Naive thymus-derived CD4-positive, alpha-beta T cell (primary cell): ENCODE results near the gene ATRN. TPM values are rescaled to one million over a fixed set of nuclear protein-coding genes. Genes with fewer than 3 reads are reported as not detected.
"Not testable (repeated sequence)": the region's sequence is repeated elsewhere in the genome, so short reads cannot be mapped to it uniquely, and the experiment has no call there.

Experiments used
- ATAC-seq: fragments of 150-1000 bp; cut with Tn5 transposase; 2 replicates; pipeline ENCODE4 v1.10.0; 2021; ENCODE audit warnings: mild to moderate bottlenecking, moderate library complexity
- CTCF ChIA-PET: fragments of 350-600 bp; sonication (Branson Sonifier 250); formaldehyde crosslinking; loops from one replicate; lab custom pipeline; 2021; ENCODE audit warnings: antibody characterized with exemption; lab: Charles Lee
- POLR2A ChIA-PET: fragments of 350-600 bp; sonication (Branson Sonifier 250); formaldehyde crosslinking; loops from one replicate; lab custom pipeline; 2021; ENCODE audit warnings: antibody characterized with exemption, inconsistent platforms; lab: Charles Lee
- DNase-seq, 9 donors: peaks; one replicate each; pipeline versions ENCODE4 v3.0.0 to v3.0.0-alpha.2; 2020 to 2022; ENCODE audit warnings: mixed read lengths in 1 of 9
- H3K27ac ChIP-seq: one replicate; pipeline ENCODE4 v1.7.0; 2013; ENCODE audit warnings: mild to moderate bottlenecking, low read depth, low read length, moderate library complexity
- H3K27me3 ChIP-seq, 2 donors: one replicate each; pipeline ENCODE4 v1.7.0; 2013; ENCODE audit warnings: low read length in 2 of 2, mild to moderate bottlenecking in 2 of 2, moderate library complexity in 2 of 2; ENCODE audit not compliant: control insufficient read depth in 2 of 2, insufficient read depth in 2 of 2
- H3K36me3 ChIP-seq, 3 experiments: 1 replicate in 2 of 3; 2 replicates in 1 of 3; pipeline ENCODE4 v1.7.0; 2013; ENCODE audit warnings: low read length in 3 of 3, mild to moderate bottlenecking in 3 of 3, moderate library complexity in 1 of 3; ENCODE audit not compliant: insufficient read depth in 3 of 3, control insufficient read depth in 2 of 3
- H3K4me1 ChIP-seq, 2 donors: one replicate each; pipeline ENCODE4 v1.7.0; 2013; ENCODE audit warnings: low read length in 2 of 2, mild to moderate bottlenecking in 2 of 2, moderate library complexity in 1 of 2; ENCODE audit not compliant: control insufficient read depth in 2 of 2, insufficient read depth in 2 of 2
- H3K4me3 ChIP-seq: 2 replicates; pipeline ENCODE4 v1.7.0; 2013; ENCODE audit warnings: mild to moderate bottlenecking, low read length
- H3K9me3 ChIP-seq, 3 experiments: 1 replicate in 2 of 3; 2 replicates in 1 of 3; pipeline ENCODE4 v1.7.0; 2013; ENCODE audit warnings: low read length in 3 of 3; ENCODE audit not compliant: control insufficient read depth in 2 of 3
- H3K27ac Mint-ChIP-seq, 9 donors: one replicate each; pipeline ENCODE4 v1.8.0; 2020 to 2022; ENCODE audit warnings: mixed read lengths in 9 of 9, mild to moderate bottlenecking in 8 of 9, moderate library complexity in 5 of 9, inconsistent platforms in 2 of 9
- H3K27me3 Mint-ChIP-seq, 5 donors: one replicate each; pipeline ENCODE4 v1.8.0; 2021 to 2022; ENCODE audit warnings: mixed read lengths in 5 of 5, mild to moderate bottlenecking in 1 of 5
- H3K36me3 Mint-ChIP-seq, 5 donors: one replicate each; pipeline ENCODE4 v1.8.0; 2020 to 2022; ENCODE audit warnings: mixed read lengths in 5 of 5, mild to moderate bottlenecking in 3 of 5, inconsistent platforms in 1 of 5
- H3K4me1 Mint-ChIP-seq, 7 donors: one replicate each; pipeline ENCODE4 v1.8.0; 2020 to 2022; ENCODE audit warnings: mixed read lengths in 7 of 7, mild to moderate bottlenecking in 3 of 7, inconsistent platforms in 1 of 7
- H3K4me3 Mint-ChIP-seq, 10 donors: one replicate each; pipeline ENCODE4 v1.8.0; 2020 to 2022; ENCODE audit warnings: mild to moderate bottlenecking in 10 of 10, mixed read lengths in 10 of 10, moderate library complexity in 6 of 10, inconsistent platforms in 2 of 10
- H3K9me3 Mint-ChIP-seq, 11 donors: one replicate each; pipeline ENCODE4 v1.8.0; 2020 to 2022; ENCODE audit warnings: mixed read lengths in 11 of 11, mild to moderate bottlenecking in 4 of 11, inconsistent platforms in 1 of 11, moderate library complexity in 1 of 11
- intact Hi-C, 2 donors: fragments of 100-400 bp; cut with micrococcal nuclease; formaldehyde crosslinking; loops; one replicate each; pipeline ENCODE4 v1.15.1; 2023
- polyA plus RNA-seq, 2 donors: library from polyadenylated mRNA; unstranded; fragments of 300-500 nt; fragmentation: Illumina TruSeq; gene quantifications; one replicate each; pipeline ENCODE4 v1.2.3, GENCODE V29; 2021
- total RNA-seq, 6 experiments: library from RNA in 5 of 6; stranded (reverse) in 5 of 6; gene quantifications; 1 replicate in 5 of 6; 2 replicates in 1 of 6; pipeline ENCODE4 v1.2.3 and lab custom pipeline; 2021 to 2026

The ATRN gene
- total RNA-seq, result 10 to 100 TPM; 12.4 to 17.5 (median 13.0) TPM
- 1 to 10 TPM; 9.2 to 9.5 TPM for polyA plus RNA-seq
- total RNA-seq (lab: John Stamatoyannopoulos, UW), result 37.4 reads per million, percentile 65 among the genes with 10 or more reads in this experiment

DNA sequence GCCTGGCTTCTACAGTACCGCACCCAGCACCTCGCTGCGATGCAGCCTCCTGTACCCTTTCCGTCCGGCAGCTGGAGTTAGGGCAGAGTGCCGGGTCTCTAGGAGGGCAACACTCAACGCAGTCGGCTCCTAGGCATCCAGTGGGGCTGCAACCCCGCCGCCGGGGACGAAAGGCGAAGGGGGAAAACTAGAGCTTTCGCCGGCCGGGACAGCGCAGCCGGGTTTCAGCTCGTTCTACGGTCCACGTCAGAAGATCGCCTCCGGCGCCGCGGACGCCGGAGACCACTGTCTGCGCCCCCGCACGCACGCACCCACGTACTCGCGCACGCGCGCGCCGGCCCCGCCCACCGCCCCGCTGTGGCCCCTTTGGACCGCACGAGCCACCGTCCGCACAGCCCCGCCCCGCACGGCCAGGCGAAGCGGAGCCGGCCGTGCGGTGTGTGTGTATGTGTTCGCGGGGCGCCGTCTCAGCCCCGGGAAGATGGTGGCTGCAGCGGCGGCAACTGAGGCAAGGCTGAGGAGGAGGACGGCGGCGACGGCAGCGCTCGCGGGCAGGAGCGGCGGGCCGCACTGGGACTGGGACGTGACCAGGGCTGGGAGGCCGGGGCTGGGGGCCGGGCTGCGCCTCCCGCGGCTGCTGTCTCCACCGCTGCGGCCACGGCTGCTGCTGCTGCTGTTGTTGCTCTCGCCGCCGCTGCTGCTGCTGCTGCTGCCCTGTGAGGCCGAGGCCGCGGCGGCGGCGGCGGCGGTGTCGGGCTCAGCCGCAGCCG, at the start of gene ATRN:
Gene ATRN, plus strand, starts transcription at position 392 of the 770 bp plus-strand sequence. Its CDS starts 90 bp downstream, at position 482.
- ATAC-seq, result peak; percentile 98
- Histone ChIP-seq H3K9me3 (no peaks in the 10 kb centered on the region), H3K36me3 (no peaks in the 10 kb centered on the region), H3K4me3 (peak within 1 kb of the TSS; percentile 89), H3K4me1 (peaks cover 21 to 26% of the 10 kb centered on the region in 2 donors), H3K27me3 (no peaks in the 10 kb centered on the region), H3K27ac (peak within 1 kb of the TSS; percentile 79)
- H3K9me3 Mint-ChIP-seq, result peaks cover 0 to 4% (median 0%) of the 10 kb centered on the region in 11 donors
- POLR2A ChIA-PET, result interaction anchor here (0.9 to 1.1 kb wide), 4 partner anchors 9 to 62 kb away, joined by 3 to 6 read pairs (median 4); no protein-coding TSS in a partner anchor
- peak within 1 kb of the TSS; percentile 89 to 97 (median 96) for H3K4me3 Mint-ChIP-seq
- peaks cover 0 to 15% (median 0%) of the 10 kb centered on the region in 5 donors for H3K27me3 Mint-ChIP-seq
- no peaks in the 10 kb centered on the region for H3K36me3 Mint-ChIP-seq
- CTCF ChIA-PET, result no interaction called here
- H3K4me1 Mint-ChIP-seq, result peaks cover 26 to 43% (median 34%) of the 10 kb centered on the region in 7 donors
- peak; percentile 72 to 96 (median 80) for DNase-seq
- peak within 1 kb of the TSS; percentile 69 to 96 (median 86) for H3K27ac Mint-ChIP-seq
- intact Hi-C loops, result loop anchor here (1.0 to 10.0 kb wide), 3 partner anchors 63 to 266 kb away; partner anchors contain the start of genes DDRGK1 (in 1 of the 2) and ITPA (in 1 of the 2)

DNA sequence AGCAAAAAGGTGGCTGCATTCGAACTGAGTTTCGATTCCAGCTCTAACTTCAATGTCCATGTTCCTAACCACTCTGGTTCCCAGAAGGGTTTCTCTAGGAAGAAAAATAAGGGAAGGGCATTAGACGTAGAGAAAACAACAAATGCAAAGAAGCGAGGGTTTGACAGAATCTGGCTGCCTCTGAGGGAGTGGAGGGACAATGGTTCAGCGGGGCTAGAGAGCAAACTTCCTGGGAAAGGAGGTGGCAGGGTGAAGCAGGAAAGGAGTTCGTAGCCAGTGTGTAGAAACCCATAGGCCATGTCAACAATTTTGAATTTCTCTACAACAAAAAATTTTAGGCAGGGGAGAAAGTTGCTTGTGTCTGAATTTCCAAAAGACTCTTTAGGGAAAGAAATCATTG, 48.8 kb upstream of the ATRN start:
- ChIA-PET CTCF (no interaction called here), POLR2A (no interaction called here)
- no peaks in the 10 kb centered on the region for H3K9me3 Mint-ChIP-seq
- H3K27ac ChIP-seq, result no peak overlapping the region
- H3K9me3 ChIP-seq, result no peaks in the 10 kb centered on the region
- peaks cover 0 to 12% (median 6%) of the 10 kb centered on the region in 7 donors for H3K4me1 Mint-ChIP-seq
- ATAC-seq, result no peak
- H3K4me3 ChIP-seq, result no peak overlapping the region
- DNase-seq, result no peak
- H3K27me3 ChIP-seq, result no peaks in the 10 kb centered on the region
- peak overlapping the region in 2 of 9 donors; percentile 65 to 67 for H3K27ac Mint-ChIP-seq
- H3K27me3 Mint-ChIP-seq, result peaks cover 0 to 14% (median 0%) of the 10 kb centered on the region in 5 donors
- intact Hi-C loops, result loop anchor here in 1 of 2 donors (2.0 kb wide), 1 partner anchor 51 kb away; no protein-coding TSS in a partner anchor
- no peak overlapping the region for H3K4me3 Mint-ChIP-seq
- H3K4me1 ChIP-seq, result peaks cover 0 to 9% of the 10 kb centered on the region in 2 donors
- peaks cover 0 to 4% (median 0%) of the 10 kb centered on the region in 5 donors for H3K36me3 Mint-ChIP-seq
- no peaks in the 10 kb centered on the region for H3K36me3 ChIP-seq

DNA sequence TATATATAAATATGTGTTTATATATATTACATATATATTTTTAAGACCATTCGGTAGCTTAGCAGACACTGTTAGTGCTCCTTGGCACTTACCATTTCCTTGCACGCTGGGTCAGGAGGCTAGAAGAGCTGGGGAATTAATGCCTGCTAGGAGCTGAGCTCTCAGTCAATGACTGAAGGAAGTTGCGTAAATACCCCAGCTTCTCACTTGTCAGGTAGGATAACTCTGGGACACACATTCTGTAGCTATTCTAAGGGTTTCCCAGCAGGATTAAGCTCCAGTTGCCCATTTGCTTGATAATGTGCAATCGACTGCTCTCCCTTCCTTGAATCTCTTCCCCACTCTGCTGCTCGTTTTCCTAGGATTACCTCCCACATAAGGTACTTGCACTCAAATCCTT, 47.7 kb upstream of the ATRN start:
- ATAC-seq, result no peak
- H3K4me1 Mint-ChIP-seq, result peaks cover 0 to 12% (median 6%) of the 10 kb centered on the region in 7 donors
- Histone ChIP-seq H3K9me3 (no peaks in the 10 kb centered on the region), H3K4me1 (peaks cover 0 to 9% of the 10 kb centered on the region in 2 donors), H3K27me3 (no peaks in the 10 kb centered on the region), H3K27ac (no peak overlapping the region), H3K4me3 (no peak overlapping the region), H3K36me3 (no peaks in the 10 kb centered on the region)
- no peak overlapping the region for H3K27ac Mint-ChIP-seq
- POLR2A ChIA-PET, result interaction anchor here (0.5 kb wide), 1 partner anchor 8 kb away, joined by 7 read pairs; no protein-coding TSS in a partner anchor
- peaks cover 0 to 17% (median 0%) of the 10 kb centered on the region in 5 donors for H3K27me3 Mint-ChIP-seq
- H3K9me3 Mint-ChIP-seq, result no peaks in the 10 kb centered on the region
- no peak for DNase-seq
- H3K4me3 Mint-ChIP-seq, result no peak overlapping the region
- H3K36me3 Mint-ChIP-seq, result peaks cover 0 to 4% (median 0%) of the 10 kb centered on the region in 5 donors
- CTCF ChIA-PET, result no interaction called here
- intact Hi-C loops, result no loop called here

DNA sequence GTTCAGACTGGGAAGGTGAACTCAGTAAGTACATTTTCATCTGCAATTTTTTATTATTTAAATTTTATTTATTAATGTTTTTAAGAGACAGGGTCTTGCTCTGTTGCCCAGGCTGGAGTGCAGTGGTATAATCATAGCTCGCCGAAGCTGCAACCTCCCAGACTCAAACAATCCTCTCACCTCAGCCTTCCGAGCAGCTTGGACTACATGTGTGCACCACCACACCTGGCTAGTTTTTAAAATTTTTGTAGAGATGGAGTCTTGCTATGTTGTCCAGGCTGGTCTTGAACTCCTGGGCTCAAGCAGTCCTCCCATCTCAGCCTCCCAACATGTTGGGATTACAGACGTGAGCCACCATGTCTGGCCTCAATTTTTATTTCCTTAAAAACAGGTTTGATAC, 44.1 kb upstream of the ATRN start:
- DNase-seq, H3K36me3 ChIP-seq, intact Hi-C loops, H3K9me3 ChIP-seq, H3K4me3 Mint-ChIP-seq, POLR2A ChIA-PET, H3K4me1 ChIP-seq, H3K4me3 ChIP-seq, H3K27me3 ChIP-seq, H3K27ac Mint-ChIP-seq, ATAC-seq, H3K36me3 Mint-ChIP-seq, H3K4me1 Mint-ChIP-seq, CTCF ChIA-PET, H3K9me3 Mint-ChIP-seq, H3K27ac ChIP-seq: not testable (repeated sequence)
- H3K27me3 Mint-ChIP-seq, result peaks cover 6 to 40% (median 17%) of the 10 kb centered on the region in 5 donors

DNA sequence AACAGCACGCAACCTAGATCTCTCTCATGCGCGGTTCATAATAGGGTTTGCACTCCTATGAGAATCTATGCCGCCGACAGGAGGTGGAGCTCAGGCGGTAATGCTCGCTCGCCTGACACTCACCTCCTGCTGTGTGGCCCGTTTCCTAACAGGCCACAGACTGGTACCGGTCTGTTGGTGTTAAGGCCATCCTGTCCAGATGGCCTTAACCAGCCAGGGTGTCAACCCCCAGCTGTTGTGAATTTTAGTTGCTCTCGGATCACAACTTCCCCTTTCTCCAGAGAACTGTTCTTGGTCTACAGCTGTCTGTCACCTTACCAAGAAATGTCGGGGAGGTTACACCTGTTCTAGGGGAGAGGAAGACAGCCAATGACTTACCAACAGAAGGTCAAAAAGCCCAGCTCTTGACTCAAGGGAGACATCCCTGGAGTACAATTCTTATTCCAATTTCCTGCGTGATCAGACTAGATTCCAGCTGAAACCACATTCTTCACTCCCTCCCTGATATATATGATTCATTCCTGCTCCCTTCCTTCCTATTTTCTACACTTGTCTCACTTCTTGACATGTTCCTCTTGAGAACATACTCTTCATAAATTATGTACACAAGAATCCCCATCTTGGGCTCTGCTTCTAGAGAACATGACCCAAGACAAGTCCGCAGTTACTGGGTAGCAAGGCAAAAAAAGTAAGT, 40.3 kb upstream of the ATRN start:
- no peak overlapping the region for H3K27ac ChIP-seq
- H3K27me3 ChIP-seq, result no peaks in the 10 kb centered on the region
- DNase-seq, result no peak
- no peaks in the 10 kb centered on the region for H3K36me3 ChIP-seq
- POLR2A ChIA-PET, result interaction anchor here (0.7 kb wide), 1 partner anchor 8 kb away, joined by 7 read pairs; no protein-coding TSS in a partner anchor
- H3K9me3 ChIP-seq, result no peaks in the 10 kb centered on the region
- Mint-ChIP-seq H3K27ac (no peak overlapping the region), H3K9me3 (peaks cover 0 to 3% (median 0%) of the 10 kb centered on the region in 11 donors), H3K27me3 (peaks cover 6 to 37% (median 13%) of the 10 kb centered on the region in 5 donors), H3K36me3 (no peaks in the 10 kb centered on the region), H3K4me1 (peaks cover 0 to 2% (median 0%) of the 10 kb centered on the region in 7 donors), H3K4me3 (no peak overlapping the region)
- H3K4me3 ChIP-seq, result no peak overlapping the region
- CTCF ChIA-PET, result interaction anchor here (0.9 kb wide), 1 partner anchor 23 kb away, joined by 3 read pairs; no protein-coding TSS in a partner anchor
- peak; percentile 78 for ATAC-seq
- intact Hi-C loops, result no loop called here
- no peaks in the 10 kb centered on the region for H3K4me1 ChIP-seq

DNA sequence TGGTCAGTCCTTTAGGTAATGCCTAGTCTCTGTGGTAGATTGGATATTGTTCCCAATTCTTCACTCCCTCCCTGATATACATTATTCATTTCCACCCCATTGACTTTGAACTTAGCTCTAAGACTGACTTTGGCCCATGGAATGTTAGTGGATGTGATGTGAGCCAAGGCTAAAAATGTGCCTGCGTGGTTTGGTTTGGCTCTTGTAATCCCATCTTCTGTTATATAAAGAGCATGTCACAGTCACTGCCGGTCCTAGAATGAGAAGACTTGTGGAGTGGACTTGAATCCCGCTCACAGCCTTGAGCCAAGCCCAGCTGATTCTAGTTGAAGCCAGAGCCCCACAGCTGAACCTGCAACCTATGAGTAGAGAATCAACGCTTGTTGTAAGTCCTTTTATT, 39.7 kb upstream of the ATRN start:
- H3K27ac ChIP-seq, result no peak overlapping the region
- no peak for DNase-seq
- ChIA-PET CTCF (interaction anchor here (0.9 kb wide), 1 partner anchor 22 kb away, joined by 3 read pairs; no protein-coding TSS in a partner anchor), POLR2A (interaction anchor here (0.7 kb wide), 1 partner anchor 8 kb away, joined by 7 read pairs; no protein-coding TSS in a partner anchor)
- Mint-ChIP-seq H3K27ac (no peak overlapping the region), H3K9me3 (peaks cover 0 to 3% (median 0%) of the 10 kb centered on the region in 11 donors), H3K4me3 (no peak overlapping the region), H3K27me3 (peaks cover 7 to 35% (median 13%) of the 10 kb centered on the region in 5 donors), H3K4me1 (peaks cover 0 to 2% (median 0%) of the 10 kb centered on the region in 7 donors), H3K36me3 (no peaks in the 10 kb centered on the region)
- no peak for ATAC-seq
- no peaks in the 10 kb centered on the region for H3K27me3 ChIP-seq
- intact Hi-C loops, result no loop called here
- no peaks in the 10 kb centered on the region for H3K4me1 ChIP-seq
- H3K4me3 ChIP-seq, result no peak overlapping the region
- no peaks in the 10 kb centered on the region for H3K36me3 ChIP-seq
- H3K9me3 ChIP-seq, result no peaks in the 10 kb centered on the region
